CD14-positive monocyte (primary cell): ENCODE measurements around the gene KCTD7. TPM values are rescaled to one million over a fixed set of nuclear protein-coding genes. Genes with fewer than 3 reads are reported as not detected.

ENCODE experiments used
- DNase-seq, 3 donors: peaks; one replicate each; pipeline ENCODE4 v3.0.0-alpha.2; 2011 to 2022
- H2AFZ ChIP-seq: 2 replicates; pipeline ENCODE4 v1.6.0; 2012; ENCODE audit warnings: mild to moderate bottlenecking, low read depth, low read length, inconsistent platforms; ENCODE audit not compliant: insufficient read depth, poor library complexity, severe bottlenecking
- H3K27ac ChIP-seq, 2 donors: 1 replicate in 1 of 2; 2 replicates in 1 of 2; pipeline ENCODE4 v1.5.1; 2012 to 2013; ENCODE audit warnings: low read length in 2 of 2, control low read depth in 1 of 2, inconsistent platforms in 1 of 2, low read depth in 1 of 2, mild to moderate bottlenecking in 1 of 2
- H3K27me3 ChIP-seq, 2 donors: one replicate each; pipeline versions ENCODE4 v1.6.0 to v1.6.1; 2011 to 2013; ENCODE audit warnings: low read length in 2 of 2; ENCODE audit not compliant: control insufficient read depth in 2 of 2, insufficient read depth in 2 of 2
- H3K36me3 ChIP-seq, 2 donors: replicated peaks in 1 of 2; 1 replicate in 1 of 2; 2 replicates in 1 of 2; pipeline versions ENCODE4 v1.5.1 to v1.6.1; 2012 to 2013; ENCODE audit warnings: low read length in 2 of 2, control low read depth in 1 of 2, inconsistent platforms in 1 of 2, mild to moderate bottlenecking in 1 of 2; ENCODE audit not compliant: insufficient read depth in 2 of 2, control insufficient read depth in 1 of 2
- H3K4me1 ChIP-seq, 2 donors: 1 replicate in 1 of 2; 2 replicates in 1 of 2; pipeline versions ENCODE4 v1.5.1 to v1.6.1; 2012 to 2013; ENCODE audit warnings: low read length in 2 of 2, control low read depth in 1 of 2, inconsistent platforms in 1 of 2, mild to moderate bottlenecking in 1 of 2, moderate library complexity in 1 of 2; ENCODE audit not compliant: insufficient read depth in 2 of 2, control insufficient read depth in 1 of 2
- H3K4me2 ChIP-seq: replicated peaks from 2 replicates; pipeline ENCODE3; 2012; ENCODE audit warnings: low read length, moderate library complexity, mild to moderate bottlenecking; ENCODE audit not compliant: poor library complexity, severe bottlenecking; ENCODE audit errors: extremely low read depth
- H3K4me3 ChIP-seq, 3 experiments: fragments of 200-600 bp in 1 of 3; sonication (generic) in 1 of 3; replicated peaks in 1 of 3; 1 replicate in 2 of 3; 2 replicates in 1 of 3; pipeline ENCODE4 v1.5.1; 2011 to 2013; ENCODE audit warnings: low read length in 3 of 3, mild to moderate bottlenecking in 3 of 3, control low read depth in 2 of 3, low read depth in 2 of 3, inconsistent platforms in 1 of 3, moderate library complexity in 1 of 3
- H3K79me2 ChIP-seq: 2 replicates; pipeline ENCODE4 v1.6.0; 2012; ENCODE audit warnings: mild to moderate bottlenecking, control low read depth, inconsistent platforms, low read length, moderate library complexity; ENCODE audit not compliant: insufficient read depth
- H3K9ac ChIP-seq: 2 replicates; pipeline ENCODE4 v1.6.0; 2017; ENCODE audit warnings: low read length, mild to moderate bottlenecking; ENCODE audit not compliant: insufficient read depth, poor library complexity, severe bottlenecking
- H3K9me3 ChIP-seq, 2 donors: replicated peaks in 1 of 2; 1 replicate in 1 of 2; 2 replicates in 1 of 2; pipeline versions ENCODE4 v1.5.1 to v1.6.1; 2012 to 2013; ENCODE audit warnings: low read length in 2 of 2, control low read depth in 1 of 2; ENCODE audit not compliant: control insufficient read depth in 1 of 2, insufficient read depth in 1 of 2
- H4K20me1 ChIP-seq: 2 replicates; pipeline ENCODE4 v1.6.0; 2012; ENCODE audit warnings: mild to moderate bottlenecking, low read length, control low read depth, moderate library complexity; ENCODE audit not compliant: insufficient read depth
- H3K27ac Mint-ChIP-seq, 7 donors: one replicate each; pipeline ENCODE4 v1.8.0; 2020; ENCODE audit warnings: mild to moderate bottlenecking in 7 of 7, mixed read lengths in 7 of 7, moderate library complexity in 6 of 7, inconsistent platforms in 2 of 7
- H3K27me3 Mint-ChIP-seq, 3 donors: one replicate each; pipeline ENCODE4 v1.8.0; 2021 to 2022; ENCODE audit warnings: low read depth in 3 of 3, mild to moderate bottlenecking in 3 of 3, mixed read lengths in 3 of 3, moderate library complexity in 3 of 3, inconsistent platforms in 1 of 3
- H3K36me3 Mint-ChIP-seq, 2 donors: one replicate each; pipeline ENCODE4 v1.8.0; 2020; ENCODE audit warnings: mixed read lengths in 2 of 2, inconsistent platforms in 1 of 2, mild to moderate bottlenecking in 1 of 2
- H3K4me1 Mint-ChIP-seq: one replicate; pipeline ENCODE4 v1.8.0; 2020; ENCODE audit warnings: mild to moderate bottlenecking, mixed read lengths
- H3K4me3 Mint-ChIP-seq, 2 donors: one replicate each; pipeline ENCODE4 v1.8.0; 2020; ENCODE audit warnings: mild to moderate bottlenecking in 2 of 2, mixed read lengths in 2 of 2, moderate library complexity in 1 of 2
- H3K9me3 Mint-ChIP-seq, 7 donors: one replicate each; pipeline ENCODE4 v1.8.0; 2020 to 2022; ENCODE audit warnings: mixed read lengths in 7 of 7, mild to moderate bottlenecking in 6 of 7, moderate library complexity in 6 of 7, inconsistent platforms in 2 of 7
- WGBS: methylation state at CpG from one replicate; pipeline ENCODE4 v1.1.5; 2013; ENCODE audit warnings: missing lambda C conversion rate; ENCODE audit not compliant: insufficient coverage; 5-methylcytosine and 5-hydroxymethylcytosine counted together
- intact Hi-C, 2 donors: fragments of 100-400 bp; cut with micrococcal nuclease; formaldehyde crosslinking; loops; one replicate each; pipeline versions ENCODE4 v1.15.0 to v1.15.1; 2023
- polyA plus RNA-seq, 3 donors: library from polyadenylated mRNA; depleted of rRNA in 1 of 3; unstranded in 2 of 3; stranded (reverse) in 1 of 3; fragments of 300-500 nt in 2 of 3; fragments of >200 nt in 1 of 3; fragmentation: Illumina TruSeq in 2 of 3; gene quantifications; 1 replicate in 2 of 3; 2 replicates in 1 of 3; pipeline ENCODE4 v1.2.3, GENCODE V29; 2012 to 2021
- TF ChIP-seq, protein P1 (sequence below): fragments of 200-600 bp; IDR thresholded peaks from one replicate; pipeline ENCODE4 v1.8.0; 2022; ENCODE audit warnings: antibody characterized with exemption, mild to moderate bottlenecking

The KCTD7 gene
- polyA plus RNA-seq, 3 donors: 1.8 to 9.2 (median 2.7) TPM

DNA sequence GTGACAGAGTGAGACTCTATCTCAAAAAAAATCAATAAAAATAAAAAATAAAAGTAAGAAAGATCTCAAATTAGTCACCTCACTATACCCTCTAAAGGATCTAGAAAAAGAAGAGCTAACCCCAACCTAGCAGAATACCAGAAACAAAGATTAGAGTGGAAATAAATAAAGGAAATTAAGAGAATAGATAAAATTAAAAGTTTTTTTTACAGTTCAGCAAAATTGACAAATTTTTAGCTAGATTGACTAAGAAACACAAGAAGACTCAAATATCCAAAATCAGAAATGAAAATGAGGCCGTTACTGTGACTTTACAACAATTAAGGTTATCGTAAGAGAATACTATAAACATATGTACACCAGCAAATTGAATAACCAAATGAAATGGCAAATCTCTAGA lies 29.1 kb downstream of the KCTD7 start:
- no peak for DNase-seq
- peaks cover 20% of the 10 kb centered on the region for H3K4me1 Mint-ChIP-seq
- intact Hi-C loops: loop anchor here (10.0 kb wide), 1 partner anchor 63 kb away; no protein-coding TSS in a partner anchor
- H2AFZ ChIP-seq: no peak overlapping the region
- TF ChIP-seq, protein P1, sequence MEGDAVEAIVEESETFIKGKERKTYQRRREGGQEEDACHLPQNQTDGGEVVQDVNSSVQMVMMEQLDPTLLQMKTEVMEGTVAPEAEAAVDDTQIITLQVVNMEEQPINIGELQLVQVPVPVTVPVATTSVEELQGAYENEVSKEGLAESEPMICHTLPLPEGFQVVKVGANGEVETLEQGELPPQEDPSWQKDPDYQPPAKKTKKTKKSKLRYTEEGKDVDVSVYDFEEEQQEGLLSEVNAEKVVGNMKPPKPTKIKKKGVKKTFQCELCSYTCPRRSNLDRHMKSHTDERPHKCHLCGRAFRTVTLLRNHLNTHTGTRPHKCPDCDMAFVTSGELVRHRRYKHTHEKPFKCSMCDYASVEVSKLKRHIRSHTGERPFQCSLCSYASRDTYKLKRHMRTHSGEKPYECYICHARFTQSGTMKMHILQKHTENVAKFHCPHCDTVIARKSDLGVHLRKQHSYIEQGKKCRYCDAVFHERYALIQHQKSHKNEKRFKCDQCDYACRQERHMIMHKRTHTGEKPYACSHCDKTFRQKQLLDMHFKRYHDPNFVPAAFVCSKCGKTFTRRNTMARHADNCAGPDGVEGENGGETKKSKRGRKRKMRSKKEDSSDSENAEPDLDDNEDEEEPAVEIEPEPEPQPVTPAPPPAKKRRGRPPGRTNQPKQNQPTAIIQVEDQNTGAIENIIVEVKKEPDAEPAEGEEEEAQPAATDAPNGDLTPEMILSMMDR: no peak
- peaks cover 3% of the 10 kb centered on the region for H4K20me1 ChIP-seq
- no peak overlapping the region for H3K4me3 ChIP-seq
- peaks cover 14 to 25% of the 10 kb centered on the region in 2 donors for H3K4me1 ChIP-seq
- H3K9me3 ChIP-seq: peaks cover 7 to 8% of the 10 kb centered on the region in 2 donors
- H3K36me3 Mint-ChIP-seq: peaks cover 9% of the 10 kb centered on the region in 2 donors
- H3K27me3 Mint-ChIP-seq: peaks cover 0 to 4% (median 1%) of the 10 kb centered on the region in 3 donors
- no peak overlapping the region for H3K4me2 ChIP-seq
- H3K79me2 ChIP-seq: peaks cover 51% of the 10 kb centered on the region
- peaks cover 0 to 12% (median 4%) of the 10 kb centered on the region in 7 donors for H3K9me3 Mint-ChIP-seq
- WGBS: no CpG with 5 or more reads among the region's 2 CpGs
- H3K27ac Mint-ChIP-seq: no peak overlapping the region
- no peaks in the 10 kb centered on the region for H3K27me3 ChIP-seq
- no peak overlapping the region for H3K4me3 Mint-ChIP-seq
- no peak overlapping the region for H3K9ac ChIP-seq
- H3K36me3 ChIP-seq: no peaks in the 10 kb centered on the region
- no peak overlapping the region for H3K27ac ChIP-seq

DNA sequence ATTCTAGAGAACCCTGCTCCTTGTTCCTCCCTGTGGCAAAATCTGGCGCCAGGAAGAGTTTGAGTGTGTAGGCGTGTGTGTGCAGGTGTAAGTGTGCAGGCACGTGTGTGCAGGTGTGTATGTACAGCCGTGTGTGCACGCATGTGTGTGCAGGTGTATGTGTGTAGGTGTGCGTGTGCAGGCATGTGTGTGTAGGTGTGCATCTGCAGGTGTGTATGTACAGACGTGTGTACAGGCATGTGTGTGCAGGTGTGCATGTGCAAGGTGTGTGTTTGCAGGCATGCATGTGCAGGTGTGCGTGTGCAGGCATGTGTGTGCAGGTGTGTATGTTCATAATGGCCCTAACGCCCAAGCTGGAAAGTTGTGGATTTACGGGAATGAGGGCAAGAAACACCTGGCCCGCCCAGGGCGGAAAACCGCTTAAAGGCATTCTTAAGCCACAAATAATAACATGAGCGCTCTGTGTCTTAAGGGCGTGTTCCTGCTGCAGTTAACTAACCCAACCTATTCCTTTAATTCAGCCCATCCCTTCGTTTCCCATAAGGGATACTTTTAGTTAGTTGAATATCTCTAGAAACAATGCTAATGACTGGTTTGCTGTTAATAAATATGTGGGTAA lies 34.1 kb downstream of the KCTD7 start:
- 90% methylated on average over 10 of the region's 16 CpGs for WGBS
- Histone ChIP-seq H4K20me1 (no peaks in the 10 kb centered on the region), H3K9ac (no peak overlapping the region), H2AFZ (no peak overlapping the region), H3K4me3 (no peak overlapping the region), H3K9me3 (peaks cover 7 to 10% of the 10 kb centered on the region in 2 donors), H3K79me2 (peaks cover 23% of the 10 kb centered on the region), H3K36me3 (no peaks in the 10 kb centered on the region), H3K4me2 (no peak overlapping the region), H3K27me3 (no peaks in the 10 kb centered on the region), H3K27ac (no peak overlapping the region), H3K4me1 (no peaks in the 10 kb centered on the region)
- H3K27ac Mint-ChIP-seq: no peak overlapping the region
- TF ChIP-seq, protein P1: no peak
- H3K27me3 Mint-ChIP-seq: no peaks in the 10 kb centered on the region
- H3K4me1 Mint-ChIP-seq: no peaks in the 10 kb centered on the region
- H3K36me3 Mint-ChIP-seq: peaks cover 7 to 8% of the 10 kb centered on the region in 2 donors
- peak overlapping the region in 1 of 2 donors; percentile 4 for H3K4me3 Mint-ChIP-seq
- peaks cover 0 to 12% (median 4%) of the 10 kb centered on the region in 7 donors for H3K9me3 Mint-ChIP-seq
- DNase-seq: no peak
- intact Hi-C loops: no loop called here
